DND-41 (cell line): ENCODE measurements around the gene EIF5.

Experiments
- CTCF ChIP-seq: IDR thresholded peaks from 2 replicates; pipeline ENCODE4 v1.5.1; 2012; ENCODE audit warnings: borderline replicate concordance, low read length, moderate library complexity, mild to moderate bottlenecking; ENCODE audit not compliant: poor library complexity, severe bottlenecking; ENCODE audit errors: extremely low read depth
- EZH2 ChIP-seq: IDR thresholded peaks from 3 replicates; pipeline ENCODE4 v1.6.1; 2012; ENCODE audit warnings: borderline replicate concordance, low read depth, mild to moderate bottlenecking, moderate library complexity, low read length, inconsistent platforms; ENCODE audit not compliant: severe bottlenecking

- TF ChIP-seq CTCF = peak; percentile 12
- no peak for TF ChIP-seq EZH2
Observed at GRCh38 chr14:103298620-103299019, 35.4 kb upstream of the EIF5 start.
